ENCODE results near the gene FSD2.
A peak's percentile ranks its signal among the peaks of the same experiment; 100 is the strongest.

The FSD2 gene

GRCh38 chr15:82849556-82850512 lies 44.0 kb upstream of the FSD2 start:
- peak overlapping the region; percentile 34; the same call in 1 of the 2 replicates for H3K9ac ChIP-seq (ENCODE audit: low read length)
- H3K36me3 ChIP-seq (ENCODE audit: insufficient read depth, low read length), result no peaks in the 10 kb centered on the region
- H3K79me2 ChIP-seq (ENCODE audit: insufficient read depth, low read length), result no peaks in the 10 kb centered on the region
- TF ChIP-seq CTCF (IDR thresholded peaks at IDR 0.05; ENCODE audit: low read length) (peak; percentile 89), EZH2 (IDR thresholded peaks at IDR 0.05; ENCODE audit: borderline replicate concordance, low read length) (no peak)
- H3K9me2 ChIP-seq (ENCODE audit: low read depth, low read length), result no peaks in the 10 kb centered on the region
- peak overlapping the region; percentile 73 for H2AFZ ChIP-seq (ENCODE audit: low read length)
- H3K9me3 ChIP-seq (ENCODE audit: low read length), result no peaks in the 10 kb centered on the region
- H3F3A ChIP-seq (ENCODE audit: insufficient read depth, low read length), result peaks cover 8% of the 10 kb centered on the region; the same call in 1 of the 2 replicates
- H3K27ac ChIP-seq (ENCODE audit: low read depth, low read length, poor library complexity, severe bottlenecking), result peak overlapping the region; percentile 91
- H3K4me3 ChIP-seq (ENCODE audit: low read depth, low read length, poor library complexity, severe bottlenecking), result peak overlapping the region; percentile 37
- H4K20me1 ChIP-seq (ENCODE audit: insufficient read depth, low read length), result no peaks in the 10 kb centered on the region
- peaks cover 87% of the 10 kb centered on the region for H3K4me1 ChIP-seq (ENCODE audit: insufficient read depth, low read length, severe bottlenecking)
- H3K27me3 ChIP-seq (ENCODE audit: insufficient read depth, low read length), result no peaks in the 10 kb centered on the region
- H3K4me2 ChIP-seq (ENCODE audit: low read length), result peak overlapping the region; percentile 58

DNA sequence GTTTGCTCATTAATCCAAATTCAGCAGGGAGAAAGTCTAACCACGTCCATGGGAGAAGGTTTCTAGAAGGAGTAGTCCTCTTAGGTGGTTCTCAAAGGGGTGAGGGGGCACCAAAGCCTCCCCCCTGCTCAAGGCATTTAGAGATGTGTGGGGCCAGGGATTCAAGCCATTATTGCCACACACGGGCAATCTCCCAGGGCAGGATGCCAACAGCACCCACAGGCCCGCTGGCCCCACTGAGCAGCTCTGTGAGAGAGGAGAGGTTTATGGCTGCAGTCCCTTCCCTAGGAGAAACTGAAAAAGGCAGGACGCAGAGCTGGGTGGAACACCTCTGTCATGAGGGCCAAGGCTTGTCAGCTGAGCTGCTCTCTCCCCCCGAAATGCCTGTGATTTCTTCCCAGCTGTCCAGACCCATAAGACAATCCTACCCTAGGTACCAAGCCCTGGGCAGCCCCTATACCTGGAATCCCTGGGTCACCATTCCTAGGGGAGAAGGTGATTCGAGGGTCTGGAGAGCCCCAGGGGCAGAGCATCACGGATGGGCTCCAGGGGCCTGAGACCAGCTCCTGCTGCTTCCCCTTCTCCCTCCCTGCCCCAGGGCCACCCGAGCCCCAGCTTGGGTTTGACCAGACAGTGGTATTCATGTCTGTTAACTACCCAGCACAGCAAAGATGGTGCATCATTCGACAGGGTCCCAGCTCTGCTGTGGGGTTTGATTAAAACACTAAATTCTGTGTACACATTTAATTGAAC lies 42.5 kb upstream of the FSD2 start:
- Histone ChIP-seq H3K4me1 (ENCODE audit: insufficient read depth, low read length, severe bottlenecking) (peaks cover 97% of the 10 kb centered on the region), H3K4me2 (ENCODE audit: low read length) (peak overlapping the region; percentile 6; the same call in 1 of the 2 replicates), H3K36me3 (ENCODE audit: insufficient read depth, low read length) (no peaks in the 10 kb centered on the region), H3K9me3 (ENCODE audit: low read length) (no peaks in the 10 kb centered on the region), H3K27me3 (ENCODE audit: insufficient read depth, low read length) (no peaks in the 10 kb centered on the region), H3F3A (ENCODE audit: insufficient read depth, low read length) (peaks cover 8% of the 10 kb centered on the region; the same call in 1 of the 2 replicates), H2AFZ (ENCODE audit: low read length) (no peak overlapping the region), H3K9me2 (ENCODE audit: low read depth, low read length) (no peaks in the 10 kb centered on the region), H3K79me2 (ENCODE audit: insufficient read depth, low read length) (no peaks in the 10 kb centered on the region), H3K27ac (ENCODE audit: low read depth, low read length, poor library complexity, severe bottlenecking) (peak overlapping the region; percentile 91), H3K9ac (ENCODE audit: low read length) (peak overlapping the region; percentile 34; the same call in 1 of the 2 replicates), H4K20me1 (ENCODE audit: insufficient read depth, low read length) (no peaks in the 10 kb centered on the region), H3K4me3 (ENCODE audit: low read depth, low read length, poor library complexity, severe bottlenecking) (no peak overlapping the region)
- TF ChIP-seq CTCF (IDR thresholded peaks at IDR 0.05; ENCODE audit: low read length), result no peak
- no peak for TF ChIP-seq EZH2 (IDR thresholded peaks at IDR 0.05; ENCODE audit: borderline replicate concordance, low read length)

GRCh38 chr15:82847703-82848102 lies 41.8 kb upstream of the FSD2 start:
- Histone ChIP-seq H3K9me2 (ENCODE audit: low read depth, low read length) (no peaks in the 10 kb centered on the region), H3K4me1 (ENCODE audit: insufficient read depth, low read length, severe bottlenecking) (peaks cover 91% of the 10 kb centered on the region), H3K27ac (ENCODE audit: low read depth, low read length, poor library complexity, severe bottlenecking) (peak overlapping the region; percentile 91), H3K4me3 (ENCODE audit: low read depth, low read length, poor library complexity, severe bottlenecking) (no peak overlapping the region), H4K20me1 (ENCODE audit: insufficient read depth, low read length) (no peaks in the 10 kb centered on the region), H3K27me3 (ENCODE audit: insufficient read depth, low read length) (no peaks in the 10 kb centered on the region), H3F3A (ENCODE audit: insufficient read depth, low read length) (peaks cover 8% of the 10 kb centered on the region; the same call in 1 of the 2 replicates), H3K79me2 (ENCODE audit: insufficient read depth, low read length) (no peaks in the 10 kb centered on the region), H3K4me2 (ENCODE audit: low read length) (no peak overlapping the region), H3K9ac (ENCODE audit: low read length) (no peak overlapping the region), H3K36me3 (ENCODE audit: insufficient read depth, low read length) (no peaks in the 10 kb centered on the region), H3K9me3 (ENCODE audit: low read length) (no peaks in the 10 kb centered on the region), H2AFZ (ENCODE audit: low read length) (no peak overlapping the region)
- TF ChIP-seq EZH2 (IDR thresholded peaks at IDR 0.05; ENCODE audit: borderline replicate concordance, low read length) (no peak), CTCF (IDR thresholded peaks at IDR 0.05; ENCODE audit: low read length) (no peak)
